ENCODE data around the gene SFRP2. TPM values are rescaled to one million over a fixed set of nuclear protein-coding genes. Genes with fewer than 3 reads are reported as not detected.

Gene SFRP2
- total RNA-seq, 4 donors from 2014 or later: 1.4 to 6.9 (median 4.2) TPM

- intact Hi-C loops (cut with DNase I; ENCODE audit: low total_unique reads): no loop called here
- TF ChIP-seq CTCF (IDR thresholded peaks at IDR 0.05): no peak
- no peak overlapping the region for H3K4me3 ChIP-seq (ENCODE audit: low read depth, poor library complexity, severe bottlenecking)
- WGBS, 2 donors: 25 to 44% methylated on average over 37 to 39 of the region's 39 CpGs
- no peak for DNase-seq (ENCODE audit: low spot score in 2 of 2)
These were observed 3.9 kb upstream of the SFRP2 start for GRCh38 chr4:153792618-153793247.

GRCh38 chr4:153791746-153792617 is 3.1 kb upstream of the SFRP2 start:
- intact Hi-C loops (cut with DNase I; ENCODE audit: low total_unique reads): no loop called here
- WGBS, 2 donors: 7 to 12% methylated on average over 37 of the region's 37 CpGs
- no peak overlapping the region for H3K4me3 ChIP-seq (ENCODE audit: low read depth, poor library complexity, severe bottlenecking)
- peak in 1 of 2 donors; percentile 89 for DNase-seq (ENCODE audit: low spot score in 2 of 2)
- TF ChIP-seq CTCF (IDR thresholded peaks at IDR 0.05): no peak
- no peak for TF ChIP-seq POLR2A (IDR thresholded peaks at IDR 0.05)

- DNase-seq (ENCODE audit: low spot score in 2 of 2): peak in 1 of 2 donors; percentile 85
- TF ChIP-seq POLR2A (IDR thresholded peaks at IDR 0.05) (no peak), CTCF (IDR thresholded peaks at IDR 0.05) (no peak)
- intact Hi-C loops (cut with DNase I; ENCODE audit: low total_unique reads): no loop called here
- H3K4me3 ChIP-seq (ENCODE audit: low read depth, poor library complexity, severe bottlenecking): no peak overlapping the region
- 6 to 8% methylated on average over 19 to 47 of the region's 51 CpGs for whole genome bisulfite sequencing, 2 donors
These were observed 2.2 kb upstream of the SFRP2 start for GRCh38 chr4:153790962-153791551.

- TF ChIP-seq CTCF (IDR thresholded peaks at IDR 0.05) (no peak), POLR2A (IDR thresholded peaks at IDR 0.05) (no peak)
- no peak overlapping the region for H3K4me3 ChIP-seq (ENCODE audit: low read depth, poor library complexity, severe bottlenecking)
- WGBS, 2 donors: 53 to 54% methylated on average over 10 of the region's 10 CpGs
- no peak for DNase-seq (ENCODE audit: low spot score in 2 of 2)
- intact Hi-C loops (cut with DNase I; ENCODE audit: low total_unique reads): no loop called here
These were observed 1.6 kb upstream of the SFRP2 start for GRCh38 chr4:153790500-153790865.

- WGBS, 2 donors: 41 to 42% methylated on average over 28 of the region's 28 CpGs
- intact Hi-C loops (cut with DNase I; ENCODE audit: low total_unique reads): no loop called here
- no peak for DNase-seq (ENCODE audit: low spot score in 2 of 2)
- H3K4me3 ChIP-seq (ENCODE audit: low read depth, poor library complexity, severe bottlenecking): no peak overlapping the region
- TF ChIP-seq CTCF (IDR thresholded peaks at IDR 0.05): no peak
- no peak for TF ChIP-seq POLR2A (IDR thresholded peaks at IDR 0.05)
These were observed 1.0 kb upstream of the SFRP2 start for GRCh38 chr4:153789741-153790499.
